Peyer's patch (tissue), 4 donors: ENCODE results near the gene ZNF606.

ENCODE experiments used
- POLR2A ChIP-seq, 2 donors: fragments of 450-650 bp; IDR thresholded peaks; one replicate each; pipeline ENCODE4 v1.5.1; 2017; ENCODE audit warnings: antibody characterized with exemption in 2 of 2, mild to moderate bottlenecking in 2 of 2, moderate library complexity in 2 of 2
- TF ChIP-seq, protein P1 (sequence below), 6 experiments: fragments of 450-650 bp in 4 of 6; fragments of 200-600 bp in 2 of 6; sonication (generic) in 1 of 6; IDR thresholded peaks; one replicate each; pipeline ENCODE4 v1.5.1; 2017 to 2019; ENCODE audit warnings: antibody characterized with exemption in 6 of 6, mild to moderate bottlenecking in 3 of 6, moderate library complexity in 1 of 6

DNA sequence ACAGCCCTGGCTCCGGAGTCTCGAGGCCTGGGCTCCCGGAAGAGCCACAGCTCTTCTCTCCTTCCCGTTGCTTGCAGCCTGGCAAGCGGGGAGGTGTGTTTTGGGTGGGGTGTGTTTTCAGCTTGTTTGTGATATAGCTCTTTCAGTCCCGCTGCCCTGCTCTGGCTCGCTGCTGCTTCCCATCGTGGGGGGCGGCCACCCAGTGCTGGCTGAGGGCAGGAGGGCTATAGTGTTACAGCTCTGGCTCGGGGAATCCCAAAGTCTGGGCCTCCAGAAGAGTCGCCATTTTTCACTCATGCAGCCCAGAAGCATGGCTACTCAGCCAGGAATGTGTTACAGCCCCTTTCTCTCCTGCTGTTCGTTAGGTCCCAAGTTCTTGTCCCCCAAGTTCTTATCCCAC, 52.9 kb downstream of the ZNF606 start:
- TF ChIP-seq, protein P1, sequence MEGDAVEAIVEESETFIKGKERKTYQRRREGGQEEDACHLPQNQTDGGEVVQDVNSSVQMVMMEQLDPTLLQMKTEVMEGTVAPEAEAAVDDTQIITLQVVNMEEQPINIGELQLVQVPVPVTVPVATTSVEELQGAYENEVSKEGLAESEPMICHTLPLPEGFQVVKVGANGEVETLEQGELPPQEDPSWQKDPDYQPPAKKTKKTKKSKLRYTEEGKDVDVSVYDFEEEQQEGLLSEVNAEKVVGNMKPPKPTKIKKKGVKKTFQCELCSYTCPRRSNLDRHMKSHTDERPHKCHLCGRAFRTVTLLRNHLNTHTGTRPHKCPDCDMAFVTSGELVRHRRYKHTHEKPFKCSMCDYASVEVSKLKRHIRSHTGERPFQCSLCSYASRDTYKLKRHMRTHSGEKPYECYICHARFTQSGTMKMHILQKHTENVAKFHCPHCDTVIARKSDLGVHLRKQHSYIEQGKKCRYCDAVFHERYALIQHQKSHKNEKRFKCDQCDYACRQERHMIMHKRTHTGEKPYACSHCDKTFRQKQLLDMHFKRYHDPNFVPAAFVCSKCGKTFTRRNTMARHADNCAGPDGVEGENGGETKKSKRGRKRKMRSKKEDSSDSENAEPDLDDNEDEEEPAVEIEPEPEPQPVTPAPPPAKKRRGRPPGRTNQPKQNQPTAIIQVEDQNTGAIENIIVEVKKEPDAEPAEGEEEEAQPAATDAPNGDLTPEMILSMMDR (IDR thresholded peaks at IDR 0.05): no peak
- no peak for TF ChIP-seq POLR2A (IDR thresholded peaks at IDR 0.05)
